H1 (cell line): ENCODE results near the gene MIEN1. TPM values are rescaled to one million over a fixed set of nuclear protein-coding genes. Genes with fewer than 3 reads are reported as not detected.

Experiments used
- BACH1 ChIP-seq: IDR thresholded peaks from 2 replicates; pipeline ENCODE4 v1.6.1; 2012; ENCODE audit warnings: low read length, improper control_type of control experiment
- BCL11A ChIP-seq, 2 experiments: IDR thresholded peaks; one replicate each; pipeline ENCODE4 v1.6.1; 2011; ENCODE audit warnings: low read depth in 2 of 2, low read length in 2 of 2, mild to moderate bottlenecking in 2 of 2
- BRCA1 ChIP-seq: IDR thresholded peaks from 2 replicates; pipeline ENCODE4 v1.6.1; 2012; ENCODE audit warnings: low read depth, low read length, improper control_type of control experiment
- CHD1 ChIP-seq: IDR thresholded peaks from 2 replicates; pipeline ENCODE4 v1.6.1; 2012; ENCODE audit warnings: low read depth, low read length, improper control_type of control experiment
- CTCF ChIP-seq, 3 experiments: IDR thresholded peaks; 1 replicate in 2 of 3; 2 replicates in 1 of 3; pipeline versions ENCODE4 v1.5.1 to v1.6.1; 2011; ENCODE audit warnings: low read length in 3 of 3, mild to moderate bottlenecking in 3 of 3, inconsistent platforms in 2 of 3, low read depth in 1 of 3, moderate library complexity in 1 of 3; ENCODE audit not compliant: insufficient read depth in 1 of 3; ENCODE audit errors: control extremely low read depth in 1 of 3
- EGR1 ChIP-seq: IDR thresholded peaks from 2 replicates; pipeline ENCODE4 v1.6.1; 2011; ENCODE audit warnings: low read depth, low read length, borderline replicate concordance
- EP300 ChIP-seq, 2 experiments: IDR thresholded peaks; 1 replicate in 1 of 2; 2 replicates in 1 of 2; pipeline ENCODE4 v1.6.1; 2011 to 2012; ENCODE audit warnings: low read depth in 2 of 2, low read length in 2 of 2, mild to moderate bottlenecking in 2 of 2, borderline replicate concordance in 1 of 2, inconsistent platforms in 1 of 2, moderate library complexity in 1 of 2
- FOSL1 ChIP-seq: IDR thresholded peaks from 2 replicates; pipeline ENCODE4 v1.6.1; 2011; ENCODE audit warnings: mild to moderate bottlenecking, low read depth, low read length, moderate library complexity; ENCODE audit not compliant: insufficient read depth
- HDAC2 ChIP-seq, 2 experiments: fragments of 300-600 bp in 1 of 2; sonication (generic) in 1 of 2; IDR thresholded peaks; 2 replicates each; pipeline ENCODE4 v1.6.1; 2011 to 2012; ENCODE audit warnings: low read depth in 2 of 2, low read length in 2 of 2, mild to moderate bottlenecking in 2 of 2, moderate library complexity in 2 of 2, borderline replicate concordance in 1 of 2, inconsistent platforms in 1 of 2
- JUN ChIP-seq: IDR thresholded peaks from 2 replicates; pipeline ENCODE4 v1.6.1; 2011; ENCODE audit warnings: low read depth, mild to moderate bottlenecking, improper control_type of control experiment, low read length
- JUND ChIP-seq: IDR thresholded peaks from 2 replicates; pipeline ENCODE4 v1.6.1; 2011; ENCODE audit warnings: mild to moderate bottlenecking, improper control_type of control experiment, low read length
- KDM1A ChIP-seq: fragments of 200-600, 300-600 bp; sonication (generic); IDR thresholded peaks from 2 replicates; pipeline ENCODE4 v1.7.1; 2016; ENCODE audit warnings: mild to moderate bottlenecking, low read length, borderline replicate concordance
- KDM5A ChIP-seq: fragments of 200-600 bp; IDR thresholded peaks from 2 replicates; pipeline ENCODE4 v1.7.1; 2012; ENCODE audit warnings: mild to moderate bottlenecking, low read length, inconsistent platforms, mixed read lengths
- MAFK ChIP-seq: IDR thresholded peaks from 2 replicates; pipeline ENCODE4 v1.6.1; 2012; ENCODE audit warnings: low read depth, mild to moderate bottlenecking, improper control_type of control experiment, low read length
- POLR2AphosphoS5 ChIP-seq: IDR thresholded peaks from 2 replicates; pipeline ENCODE4 v1.6.1; 2011; ENCODE audit warnings: low read depth, low read length
- RFX5 ChIP-seq: IDR thresholded peaks from 2 replicates; pipeline ENCODE4 v1.6.1; 2011; ENCODE audit warnings: low read depth, low read length, improper control_type of control experiment, borderline replicate concordance
- SAP30 ChIP-seq: fragments of 300-600 bp; sonication (generic); IDR thresholded peaks from 2 replicates; pipeline ENCODE4 v1.7.1; 2012; ENCODE audit warnings: low read length, moderate library complexity, mild to moderate bottlenecking, inconsistent platforms; ENCODE audit not compliant: insufficient read depth, insufficient replicate concordance
- SIRT6 ChIP-seq: IDR thresholded peaks from one replicate; pipeline ENCODE4 v1.7.1; 2012; ENCODE audit warnings: low read length, inconsistent platforms
- SRF ChIP-seq: IDR thresholded peaks from 2 replicates; pipeline ENCODE4 v1.6.1; 2011; ENCODE audit warnings: mild to moderate bottlenecking, low read depth, low read length, moderate library complexity
- SUZ12 ChIP-seq: fragments of 200-600 bp; sonication (generic); IDR thresholded peaks from 2 replicates; pipeline ENCODE4 v1.6.1; 2012; ENCODE audit warnings: mild to moderate bottlenecking, inconsistent platforms, low read length, moderate library complexity, mixed read lengths
- TCF12 ChIP-seq: IDR thresholded peaks from 2 replicates; pipeline ENCODE4 v1.6.1; 2011; ENCODE audit warnings: low read depth, mild to moderate bottlenecking, low read length
- TEAD4 ChIP-seq: IDR thresholded peaks from 2 replicates; pipeline ENCODE4 v1.6.1; 2012; ENCODE audit warnings: low read depth, low read length, inconsistent platforms, mixed read lengths
- polyA plus RNA-seq, 7 experiments: library from polyadenylated mRNA; depleted of rRNA in 3 of 7; stranded (reverse) in 5 of 7; unstranded in 2 of 7; fragments of >200 nt in 5 of 7; fragments of 200-250 nt in 2 of 7; gene quantifications; 1 replicate in 5 of 7; 2 replicates in 1 of 7; 4 replicates in 1 of 7; pipeline versions ENCODE4 v1.2.1 to v1.2.3, GENCODE V29; 2011 to 2013; ENCODE audit warnings: missing spikeins in 2 of 7, mixed read lengths in 2 of 7
- total RNA-seq: library from RNA; stranded (reverse); fragmentation: NEBNext Ultra II Directional; extraction: Animal tissue kit (Norgen Biotek cat#: 25700); gene quantifications from 2 replicates; pipeline ENCODE4 v1.2.1, GENCODE V29; 2021

MIEN1 gene
- total and polyA plus RNA-seq, 2 of the 8 experiments (the other 6 are each of a cell fraction or from before 2014, with no cell fraction given) = 29.6 to 54.9 TPM

DNA sequence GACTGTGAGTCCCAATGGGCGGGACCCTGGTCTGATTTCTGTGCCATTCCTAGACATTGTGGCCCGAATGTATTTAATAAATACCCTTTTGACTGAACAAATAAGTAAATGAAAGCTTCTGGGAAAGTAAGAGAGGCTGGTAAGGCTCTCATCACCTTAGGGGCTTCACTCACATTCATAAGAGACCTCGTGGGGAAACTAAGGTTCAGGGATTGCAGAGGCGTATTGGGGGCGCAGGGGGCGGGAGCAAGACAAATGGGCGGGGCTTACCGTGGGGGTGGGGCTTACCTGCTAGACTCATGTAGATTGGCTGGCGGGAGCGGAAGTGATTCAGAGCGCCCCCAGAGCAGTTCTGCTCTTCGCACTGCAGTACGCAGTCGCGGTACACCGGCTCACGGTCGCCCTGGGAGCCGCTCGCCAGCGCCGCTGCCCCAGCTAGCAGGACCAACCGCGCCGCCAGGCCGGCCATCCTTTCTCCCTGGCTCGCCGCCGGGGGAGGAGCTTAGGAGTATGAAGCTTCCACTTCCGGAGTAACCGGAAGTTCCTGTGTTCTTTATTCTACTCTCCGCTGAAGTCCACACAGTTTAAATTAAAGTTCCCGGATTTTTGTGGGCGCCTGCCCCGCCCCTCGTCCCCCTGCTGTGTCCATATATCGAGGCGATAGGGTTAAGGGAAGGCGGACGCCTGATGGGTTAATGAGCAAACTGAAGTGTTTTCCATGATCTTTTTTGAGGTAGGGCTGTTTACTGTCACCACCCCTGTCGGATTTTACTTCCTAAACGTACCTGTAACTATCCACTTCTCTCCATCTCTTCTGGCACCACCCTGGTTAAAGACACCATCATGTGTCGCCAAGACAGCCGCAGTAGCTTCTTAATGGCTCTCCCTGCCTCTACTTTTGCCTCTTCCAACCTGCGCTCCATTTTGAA is 42.5 kb downstream of the MIEN1 start, which contains the start of gene PGAP3 (continued):
- no peak for TF ChIP-seq TCF12
- no peak for TF ChIP-seq RFX5
- TF ChIP-seq HDAC2 (IDR thresholded peaks at IDR 0.05; ENCODE audit: borderline replicate concordance in 1 of 2, low read depth in 2 of 2, low read length in 2 of 2) = peak in 1 of 2 experiments; percentile 24; a peak in 1 of 4 replicates
- no peak for TF ChIP-seq KDM5A
- TF ChIP-seq EGR1 = peak; percentile 54; the same call in 1 of the 2 replicates
- TF ChIP-seq SIRT6 = no peak
- TF ChIP-seq KDM1A = no peak
- TF ChIP-seq BRCA1 = no peak
- TF ChIP-seq BACH1 = no peak
- no peak for TF ChIP-seq CTCF (IDR thresholded peaks at IDR 0.05; ENCODE audit: control extremely low read depth in 1 of 3, insufficient read depth in 1 of 3, low read depth in 1 of 3, low read length in 3 of 3)
- no peak for TF ChIP-seq SRF
- no peak for TF ChIP-seq SUZ12
- no peak for TF ChIP-seq EP300 (IDR thresholded peaks at IDR 0.05; ENCODE audit: borderline replicate concordance in 1 of 2, low read depth in 2 of 2, low read length in 2 of 2)
- TF ChIP-seq BCL11A (IDR thresholded peaks at IDR 0.05; ENCODE audit: low read depth in 2 of 2, low read length in 2 of 2) = no peak
- TF ChIP-seq CHD1 = peak; percentile 69
- peak; percentile 87 for TF ChIP-seq POLR2AphosphoS5
- TF ChIP-seq JUND = no peak; the same call in 1 of the 2 replicates
- no peak for TF ChIP-seq FOSL1
- TF ChIP-seq SAP30 = peak; percentile 70
- no peak for TF ChIP-seq TEAD4
- TF ChIP-seq MAFK = no peak
- no peak for TF ChIP-seq JUN
